K562 (cell line): ENCODE results near the gene SMIM35. TPM values are rescaled to one million over a fixed set of nuclear protein-coding genes. Genes with fewer than 3 reads are reported as not detected.

Experiments used
- ATAC-seq: fragments of 200-7000 bp; cut with Tn5 transposase; 3 replicates; pipeline ENCODE4 v1.9.1; 2020; ENCODE audit warnings: moderate library complexity
- BruUV-seq: library from RNA; stranded (reverse); fragments of 400-500 nt; replicated peaks from 2 replicates; lab custom pipeline; 2021; lab: Mats Ljungman, UMichigan
- CTCF ChIA-PET: fragments of 300-600 bp; formaldehyde crosslinking; extraction: SDS; loops from one replicate; lab custom pipeline; 2021; ENCODE audit warnings: low intra/inter-chr PET ratio; lab: Yijun Ruan, JAX
- POLR2A ChIA-PET: fragments of 300-600, 350-650 bp; sonication (Branson Sonifier 250); formaldehyde crosslinking; extraction: SDS; loops from one replicate; lab custom pipeline; 2021; ENCODE audit warnings: antibody characterized with exemption, inconsistent platforms; lab: Yijun Ruan, JAX
- DNase-seq, 4 experiments: peaks; one replicate each; pipeline versions ENCODE4 v3.0.0 to v3.0.0-alpha.2; 2011 to 2018; ENCODE audit warnings: low spot score in 3 of 4, mixed read lengths in 3 of 4; ENCODE audit errors: extremely low read depth in 1 of 4
- FAIRE-seq: peaks from 2 replicates; lab custom pipeline; 2011; peaks lifted over from hg19 to GRCh38; lab: Jason Lieb, UNC
- H2AFZ ChIP-seq: 2 replicates; pipeline ENCODE4 v1.6.0; 2011; ENCODE audit warnings: low read depth, low read length, control low read depth, inconsistent platforms
- H3K27ac ChIP-seq: fragments of 200-600 bp; 3 replicates; pipeline ENCODE4 v1.8.0; 2011; ENCODE audit warnings: low read depth, mild to moderate bottlenecking, control low read depth, inconsistent platforms, low read length, moderate library complexity, mixed read lengths; ENCODE audit errors: extremely low read depth
- H3K27me3 ChIP-seq, 2 experiments: fragments of 300-600 bp in 1 of 2; 2 replicates in 1 of 2; 3 replicates in 1 of 2; pipeline versions ENCODE4 v1.6.0 to v1.8.0; 2011; ENCODE audit warnings: inconsistent platforms in 2 of 2, low read length in 2 of 2, mild to moderate bottlenecking in 1 of 2, mixed read lengths in 1 of 2, moderate library complexity in 1 of 2; ENCODE audit not compliant: control insufficient read depth in 2 of 2, insufficient read depth in 2 of 2
- H3K36me3 ChIP-seq: fragments of 300-600 bp; 3 replicates; pipeline ENCODE4 v1.8.0; 2011; ENCODE audit warnings: mild to moderate bottlenecking, low read length, inconsistent platforms; ENCODE audit not compliant: control insufficient read depth, insufficient read depth
- H3K4me1 ChIP-seq, 2 experiments: fragments of 200-600 bp in 1 of 2; replicated peaks in 1 of 2; 2 replicates in 1 of 2; 3 replicates in 1 of 2; pipeline versions ENCODE4 v1.5.1 to v1.8.0; 2011; ENCODE audit warnings: inconsistent platforms in 2 of 2, low read length in 2 of 2, mild to moderate bottlenecking in 1 of 2, mixed read lengths in 1 of 2, moderate library complexity in 1 of 2; ENCODE audit not compliant: control insufficient read depth in 2 of 2, insufficient read depth in 2 of 2
- H3K4me2 ChIP-seq: 2 replicates; pipeline ENCODE4 v1.6.1; 2011; ENCODE audit warnings: low read length, control low read depth, inconsistent platforms, mixed read lengths; ENCODE audit not compliant: insufficient read depth
- H3K4me3 ChIP-seq: fragments of 200-600 bp; sonication (generic), shearing (Covaris generic); 2 replicates; pipeline ENCODE4 v1.5.1; 2016; ENCODE audit warnings: control low read depth, inconsistent platforms
- H3K79me2 ChIP-seq: fragments of 200-600 bp; 3 replicates; pipeline ENCODE4 v1.8.0; 2011; ENCODE audit warnings: low read length, inconsistent platforms; ENCODE audit not compliant: control insufficient read depth, insufficient read depth
- H3K9ac ChIP-seq, 2 experiments: 2 replicates each; pipeline versions ENCODE4 v1.6.0 to v1.6.1; 2011; ENCODE audit warnings: low read depth in 2 of 2, low read length in 2 of 2, control low read depth in 1 of 2, inconsistent platforms in 1 of 2, mild to moderate bottlenecking in 1 of 2, mixed read lengths in 1 of 2; ENCODE audit not compliant: insufficient read depth in 1 of 2
- H3K9me1 ChIP-seq: one replicate; pipeline ENCODE4 v1.6.0; 2011; ENCODE audit warnings: inconsistent platforms, mild to moderate bottlenecking, low read length, moderate library complexity; ENCODE audit not compliant: control insufficient read depth, insufficient read depth
- H3K9me3 ChIP-seq: replicated peaks from 2 replicates; pipeline ENCODE4 v1.5.1; 2011; ENCODE audit warnings: low read depth, low read length, inconsistent platforms; ENCODE audit not compliant: control insufficient read depth, insufficient read depth
- H4K20me1 ChIP-seq: replicated peaks from 2 replicates; pipeline ENCODE4 v1.6.1; 2011; ENCODE audit warnings: low read length, inconsistent platforms, mixed read lengths; ENCODE audit not compliant: control insufficient read depth, insufficient read depth
- MAFG ChIP-seq: fragments of 450-650 bp; conservative IDR thresholded peaks from 2 replicates; pipeline ENCODE4 v1.6.1; 2016; ENCODE audit warnings: missing genetic modification characterization, missing compliant biosample characterization
- WGBS: fragments of 100-300 bp; shearing (Covaris generic); methylation state at CpG from one replicate; pipeline ENCODE4 v1.1.6; 2016; ENCODE audit warnings: low coverage, mixed read lengths; ENCODE audit not compliant: insufficient coverage; ENCODE audit errors: missing lambda C conversion rate; 5-methylcytosine and 5-hydroxymethylcytosine counted together
- in situ Hi-C: fragments of 300-500 bp; cut with MboI; formaldehyde crosslinking; loops from 4 replicates; pipeline ENCODE4 v1.15.0; 2018; ENCODE audit warnings: inconsistent platforms, mixed read lengths
- intact Hi-C: fragments of 100-400 bp; cut with micrococcal nuclease; formaldehyde crosslinking; loops from 2 replicates; pipeline ENCODE4 v1.14.2; 2022
- polyA plus RNA-seq, 8 experiments: library from polyadenylated mRNA; depleted of rRNA in 4 of 8; stranded (reverse) in 5 of 8; unstranded in 3 of 8; fragments of >200 nt; fragmentation: Nextera tagmentation in 2 of 8; fragmentation: Illumina TruSeq in 1 of 8; extraction: Ambion mirVana in 2 of 8; extraction: Trizol in 1 of 8; gene quantifications; 2 replicates each; pipeline versions ENCODE4 v1.2.1 to v1.2.3, GENCODE V29; 2011 to 2014; ENCODE audit warnings: inconsistent platforms in 1 of 8, missing spikeins in 1 of 8
- total RNA-seq, 7 experiments: library from RNA; depleted of rRNA in 6 of 7; stranded (reverse); fragments of >200 nt in 6 of 7; fragmentation: Illumina TruSeq in 2 of 7; extraction: Trizol in 2 of 7; gene quantifications; 2 replicates each; pipeline versions ENCODE4 v1.2.1 to v1.2.3, GENCODE V29; 2011 to 2021; ENCODE audit warnings: low replicate concordance in 1 of 7
- TF ChIP-seq, protein P1 (sequence below): IDR thresholded peaks from 2 replicates; pipeline ENCODE4 v1.6.1; 2016; ENCODE audit warnings: missing genetic modification characterization, missing compliant biosample characterization

Gene SMIM35
- total and polyA plus RNA-seq, 9 of the 15 experiments (the other 6 are each of a cell fraction or from before 2014, with no cell fraction given) = 0.03 TPM; not detected in 7

DNA sequence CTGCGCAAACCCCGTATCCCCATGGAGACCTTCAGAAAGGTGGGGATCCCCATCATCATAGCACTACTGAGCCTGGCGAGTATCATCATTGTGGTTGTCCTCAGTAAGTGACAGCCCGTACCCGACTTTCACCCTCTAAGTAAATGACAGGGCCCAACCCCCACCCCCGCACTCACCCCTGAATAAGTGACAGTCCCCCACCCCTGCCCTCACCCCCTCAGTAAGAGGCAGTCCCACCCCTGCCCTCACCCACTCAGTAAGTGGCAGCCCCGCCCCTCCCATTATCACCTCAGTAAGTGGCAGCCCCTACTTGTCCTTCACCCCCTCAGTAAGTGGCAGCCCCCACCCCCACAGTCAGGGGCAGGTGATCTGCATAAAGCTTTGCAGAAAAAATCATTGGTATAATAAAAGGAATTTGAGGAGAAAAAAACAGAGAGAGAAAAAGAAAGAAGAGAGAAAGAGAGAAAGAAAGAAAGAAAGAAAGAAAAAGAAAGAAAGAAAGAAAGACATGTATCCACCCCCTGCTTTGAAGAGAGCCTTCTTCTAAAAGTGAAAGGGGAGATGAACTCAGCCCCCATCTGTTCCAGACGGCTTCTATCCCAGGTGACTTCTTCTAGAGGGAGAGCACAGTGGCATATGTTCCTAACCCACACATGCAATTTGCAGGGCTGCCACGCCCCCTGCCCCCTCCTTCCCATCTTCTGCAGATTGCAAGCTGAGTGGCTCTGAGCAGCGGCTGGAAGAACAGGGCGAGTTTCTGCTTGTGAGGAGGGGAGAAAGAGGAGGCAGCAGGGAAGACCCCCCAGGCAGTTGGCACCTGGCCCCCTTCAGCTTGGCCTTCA is 12.5 kb upstream of the SMIM35 start:
- ATAC-seq (no peak), FAIRE-seq (no peak), DNase-seq (peak in 3 of 4 experiments; percentile 31 to 35 (median 32))
- 44% methylated on average over 8 of the region's 11 CpGs for WGBS
- BruUV-seq = no TSS peak
- H3K27me3 ChIP-seq = no peaks in the 10 kb centered on the region
- no peaks in the 10 kb centered on the region for H3K9me3 ChIP-seq
- CTCF ChIA-PET = no interaction called here
- in situ Hi-C loops = no loop called here
- H3K4me2 ChIP-seq = no peak overlapping the region
- H3K9ac ChIP-seq = peak overlapping the region in 1 of 2 experiments; percentile 48; a peak in 1 of 4 replicates
- H3K4me1 ChIP-seq = peaks cover 13 to 40% of the 10 kb centered on the region in 2 experiments
- H4K20me1 ChIP-seq = no peaks in the 10 kb centered on the region
- no peak overlapping the region for H2AFZ ChIP-seq
- POLR2A ChIA-PET = no interaction called here
- H3K36me3 ChIP-seq = no peaks in the 10 kb centered on the region
- no peak overlapping the region for H3K27ac ChIP-seq
- TF ChIP-seq, protein P1, sequence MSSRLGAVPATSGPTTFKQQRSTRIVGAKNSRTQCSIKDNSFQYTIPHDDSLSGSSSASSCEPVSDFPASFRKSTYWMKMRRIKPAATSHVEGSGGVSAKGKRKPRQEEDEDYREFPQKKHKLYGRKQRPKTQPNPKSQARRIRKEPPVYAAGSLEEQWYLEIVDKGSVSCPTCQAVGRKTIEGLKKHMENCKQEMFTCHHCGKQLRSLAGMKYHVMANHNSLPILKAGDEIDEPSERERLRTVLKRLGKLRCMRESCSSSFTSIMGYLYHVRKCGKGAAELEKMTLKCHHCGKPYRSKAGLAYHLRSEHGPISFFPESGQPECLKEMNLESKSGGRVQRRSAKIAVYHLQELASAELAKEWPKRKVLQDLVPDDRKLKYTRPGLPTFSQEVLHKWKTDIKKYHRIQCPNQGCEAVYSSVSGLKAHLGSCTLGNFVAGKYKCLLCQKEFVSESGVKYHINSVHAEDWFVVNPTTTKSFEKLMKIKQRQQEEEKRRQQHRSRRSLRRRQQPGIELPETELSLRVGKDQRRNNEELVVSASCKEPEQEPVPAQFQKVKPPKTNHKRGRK (tag) = peak; percentile 58; the same call in 1 of the 2 replicates
- TF ChIP-seq MAFG (tag) = no peak
- H3K9me1 ChIP-seq = no peaks in the 10 kb centered on the region
- H3K79me2 ChIP-seq = peaks cover 9% of the 10 kb centered on the region; the same call in 2 of the 3 replicates
- H3K4me3 ChIP-seq = no peak overlapping the region
- intact Hi-C loops = no loop called here
